Fibroblast of lung (primary cell): ENCODE results near the gene CHRNB1. TPM values are rescaled to one million over a fixed set of nuclear protein-coding genes. Genes with fewer than 3 reads are reported as not detected.
A peak's percentile ranks its signal among the peaks of the same experiment; 100 is the strongest.
"Not testable (repeated sequence)": the region's sequence is repeated elsewhere in the genome, so short reads cannot be mapped to it uniquely, and the experiment has no call there.

Source experiments
- DNase-seq, 2 donors: peaks; one replicate each; pipeline versions ENCODE4 v3.0.0 to v3.0.0-alpha.2; 2010; ENCODE audit warnings: low read depth in 2 of 2
- H2AFZ ChIP-seq: 2 replicates; pipeline ENCODE4 v1.5.1; 2012; ENCODE audit warnings: low read length, control low read depth, inconsistent platforms
- H3K27ac ChIP-seq: 2 replicates; pipeline ENCODE4 v1.5.1; 2011; ENCODE audit warnings: low read length, control low read depth; ENCODE audit not compliant: insufficient read depth
- H3K27me3 ChIP-seq: 2 replicates; pipeline ENCODE4 v1.5.1; 2011; ENCODE audit warnings: mild to moderate bottlenecking, low read length; ENCODE audit not compliant: control insufficient read depth, insufficient read depth
- H3K36me3 ChIP-seq: 2 replicates; pipeline ENCODE4 v1.5.1; 2011; ENCODE audit warnings: low read length; ENCODE audit not compliant: control insufficient read depth, insufficient read depth
- H3K4me1 ChIP-seq: 2 replicates; pipeline ENCODE4 v1.5.1; 2011; ENCODE audit warnings: low read length; ENCODE audit not compliant: control insufficient read depth, insufficient read depth; ENCODE audit errors: extremely low read depth
- H3K4me2 ChIP-seq: 2 replicates; pipeline ENCODE4 v1.5.1; 2011; ENCODE audit warnings: low read length, control low read depth; ENCODE audit not compliant: insufficient read depth; ENCODE audit errors: extremely low read depth
- H3K4me3 ChIP-seq, 4 experiments: fragments of 200-600 bp in 1 of 4; sonication (generic) in 1 of 4; replicated peaks in 1 of 4; 2 replicates each; pipeline ENCODE4 v1.5.1; 2011 to 2016; ENCODE audit warnings: low read length in 4 of 4, low read depth in 3 of 4, mild to moderate bottlenecking in 3 of 4, control low read depth in 2 of 4, inconsistent platforms in 1 of 4, mixed read lengths in 1 of 4; ENCODE audit not compliant: insufficient read depth in 1 of 4; ENCODE audit errors: control extremely low read depth in 1 of 4
- H3K79me2 ChIP-seq: 2 replicates; pipeline ENCODE4 v1.5.1; 2012; ENCODE audit warnings: mild to moderate bottlenecking, low read length, inconsistent platforms; ENCODE audit not compliant: control insufficient read depth, insufficient read depth
- H3K9ac ChIP-seq: 2 replicates; pipeline ENCODE4 v1.5.1; 2011; ENCODE audit warnings: mild to moderate bottlenecking, low read length, control low read depth; ENCODE audit not compliant: insufficient read depth
- H3K9me3 ChIP-seq: 2 replicates; pipeline ENCODE4 v1.5.1; 2012; ENCODE audit warnings: low read depth, low read length; ENCODE audit not compliant: control insufficient read depth, insufficient read depth
- H4K20me1 ChIP-seq: 2 replicates; pipeline ENCODE4 v1.5.1; 2011; ENCODE audit warnings: low read length; ENCODE audit not compliant: control insufficient read depth, insufficient read depth; ENCODE audit errors: extremely low read depth
- CTCF ChIP-seq, 2 donors: IDR thresholded peaks in 1 of 2; conservative IDR thresholded peaks in 1 of 2; 1 replicate in 1 of 2; 2 replicates in 1 of 2; pipeline ENCODE4 v1.5.1; 2011 to 2012; ENCODE audit warnings: low read length in 2 of 2, control low read depth in 1 of 2, inconsistent platforms in 1 of 2, low read depth in 1 of 2, mild to moderate bottlenecking in 1 of 2
- EZH2 ChIP-seq: IDR thresholded peaks from 2 replicates; pipeline ENCODE4 v1.5.1; 2012; ENCODE audit warnings: low read length, control low read depth, mild to moderate bottlenecking; ENCODE audit errors: missing control alignments
- polyA plus RNA-seq, 2 donors: library from polyadenylated mRNA; depleted of rRNA in 1 of 2; stranded (reverse) in 1 of 2; unstranded in 1 of 2; fragments of >200 nt; gene quantifications; 2 replicates each; pipeline ENCODE4 v1.2.1, GENCODE V29; 2011 to 2012; ENCODE audit warnings: missing spikeins in 1 of 2
- total RNA-seq: library from RNA; depleted of rRNA; stranded (reverse); fragments of >200 nt; gene quantifications from 2 replicates; pipeline ENCODE4 v1.2.1, GENCODE V29; 2014

The CHRNB1 gene
- total and polyA plus RNA-seq, 2 donors (not counting 1 experiment from before 2014, with no cell fraction given) = 9.2 to 12.2 TPM

- H3K4me1 ChIP-seq = peaks cover 27% of the 10 kb centered on the region
- peaks cover 2% of the 10 kb centered on the region for H4K20me1 ChIP-seq
- no peak overlapping the region for H2AFZ ChIP-seq
- peak overlapping the region; percentile 90 for H3K4me2 ChIP-seq
- H3K27me3 ChIP-seq = no peaks in the 10 kb centered on the region
- no peaks in the 10 kb centered on the region for H3K9me3 ChIP-seq
- no peak for TF ChIP-seq EZH2
- no peak for TF ChIP-seq CTCF (conservative IDR thresholded peaks at IDR 0.05 in 1 of 2, IDR thresholded peaks at IDR 0.05 in 1 of 2; ENCODE audit: low read depth in 1 of 2, low read length in 2 of 2)
- DNase-seq = peak; percentile 27 to 49
- H3K79me2 ChIP-seq = peaks cover 69% of the 10 kb centered on the region
- H3K27ac ChIP-seq = peak overlapping the region; percentile 91
- H3K4me3 ChIP-seq = peak overlapping the region; percentile 63 to 91 (median 82)
- peaks cover 2% of the 10 kb centered on the region for H3K36me3 ChIP-seq
- peak overlapping the region; percentile 96 for H3K9ac ChIP-seq
These were observed 33.7 kb downstream of the CHRNB1 start for GRCh38 chr17:7478276-7479212.

GRCh38 chr17:7479213-7480088 lies 34.6 kb downstream of the CHRNB1 start, which contains the start of gene ZBTB4:
Gene ZBTB4, minus strand, starts transcription at chr17:7479631. Its CDS starts 12,830 bp downstream, at chr17:7466801.
- Histone ChIP-seq H3K4me1 (peaks cover 27% of the 10 kb centered on the region), H3K9me3 (no peaks in the 10 kb centered on the region), H3K27ac (peak within 1 kb of the TSS; percentile 91), H3K4me2 (peak within 1 kb of the TSS; percentile 93), H2AFZ (peak within 1 kb of the TSS; percentile 32), H3K79me2 (peaks cover 60% of the 10 kb centered on the region), H3K9ac (peak within 1 kb of the TSS; percentile 96), H3K4me3 (peak within 1 kb of the TSS; percentile 70 to 91 (median 82)), H3K27me3 (no peaks in the 10 kb centered on the region), H3K36me3 (peaks cover under 1% of the 10 kb centered on the region), H4K20me1 (peaks cover 2% of the 10 kb centered on the region)
- DNase-seq = peak; percentile 28 to 60
- TF ChIP-seq CTCF (conservative IDR thresholded peaks at IDR 0.05 in 1 of 2, IDR thresholded peaks at IDR 0.05 in 1 of 2; ENCODE audit: low read depth in 1 of 2, low read length in 2 of 2) (no peak), EZH2 (no peak)

GRCh38 chr17:7480089-7480384 lies 35.2 kb downstream of the CHRNB1 start:
- H3K79me2 ChIP-seq = peaks cover 57% of the 10 kb centered on the region
- TF ChIP-seq EZH2 (no peak), CTCF (conservative IDR thresholded peaks at IDR 0.05 in 1 of 2, IDR thresholded peaks at IDR 0.05 in 1 of 2; ENCODE audit: low read depth in 1 of 2, low read length in 2 of 2) (no peak)
- no peak for DNase-seq

GRCh38 chr17:7481275-7481674 lies 36.4 kb downstream of the CHRNB1 start, which contains the start of gene SLC35G6:
Gene SLC35G6, plus strand, starts transcription at chr17:7481446. Its CDS starts 71 bp downstream, at chr17:7481517.
- DNase-seq, H2AFZ ChIP-seq, H3K9ac ChIP-seq, H4K20me1 ChIP-seq, H3K9me3 ChIP-seq, H3K27me3 ChIP-seq, H3K36me3 ChIP-seq: not testable (repeated sequence)
- Histone ChIP-seq H3K79me2 (peaks cover 56% of the 10 kb centered on the region), H3K4me1 (peaks cover 25% of the 10 kb centered on the region), H3K4me2 (peak within 1 kb of the TSS; percentile 93), H3K4me3 (peak within 1 kb of the TSS in 1 of 4 experiments; percentile 70), H3K27ac (peak within 1 kb of the TSS; percentile 91)

More at GRCh38 chr17:7480089-7480384, 35.2 kb downstream of the CHRNB1 start:
- H3K4me3 ChIP-seq = peak overlapping the region; percentile 63 to 71 (median 70)
- no peak overlapping the region for H2AFZ ChIP-seq
- H3K27ac ChIP-seq = peak overlapping the region; percentile 91
- H3K4me1 ChIP-seq = peaks cover 27% of the 10 kb centered on the region
- H3K4me2 ChIP-seq = peak overlapping the region; percentile 93
- H3K9ac ChIP-seq = peak overlapping the region; percentile 86
- H3K9me3 ChIP-seq = no peaks in the 10 kb centered on the region
- peaks cover 2% of the 10 kb centered on the region for H4K20me1 ChIP-seq
- H3K36me3 ChIP-seq = no peaks in the 10 kb centered on the region
- H3K27me3 ChIP-seq = no peaks in the 10 kb centered on the region
